GM19240 (cell line): ENCODE data around the gene SERAC1.

Experiments used
- DNase-seq: peaks from one replicate; pipeline ENCODE4 v3.0.0; 2011; ENCODE audit warnings: low spot score; ENCODE audit not compliant: insufficient read length

The SERAC1 gene

GRCh38 chr6:158124288-158124687 lies 43.8 kb downstream of the SERAC1 start:
- DNase-seq, result no peak

DNA sequence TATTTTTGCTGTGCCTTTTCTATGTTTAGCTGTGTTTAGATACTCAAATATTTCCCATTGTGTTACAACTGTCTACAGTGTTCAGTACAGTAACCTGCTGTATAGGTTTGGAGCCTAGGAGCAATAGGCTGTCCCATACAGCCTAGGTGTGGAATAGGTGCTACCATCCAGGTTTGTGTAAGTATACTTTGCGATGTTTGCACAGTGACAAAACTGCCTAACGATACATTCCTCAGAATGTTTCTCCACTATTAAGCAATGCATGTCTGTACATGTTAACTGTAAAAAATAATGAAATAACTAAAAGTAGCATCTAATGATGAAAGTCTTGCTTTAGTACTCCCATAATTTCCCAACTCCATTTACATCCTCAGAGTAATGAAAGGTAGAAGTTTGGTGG lies 46.0 kb downstream of the SERAC1 start:
- DNase-seq, result no peak

GRCh38 chr6:158121335-158121734 lies 46.7 kb downstream of the SERAC1 start:
- DNase-seq, result no peak

GRCh38 chr6:158118886-158119285 lies 49.2 kb downstream of the SERAC1 start:
- DNase-seq, result no peak

- DNase-seq, result no peak
These were observed 52.6 kb downstream of the SERAC1 start for GRCh38 chr6:158115508-158115907.

- no peak for DNase-seq
These were observed 53.0 kb downstream of the SERAC1 start for GRCh38 chr6:158115102-158115501.

DNA sequence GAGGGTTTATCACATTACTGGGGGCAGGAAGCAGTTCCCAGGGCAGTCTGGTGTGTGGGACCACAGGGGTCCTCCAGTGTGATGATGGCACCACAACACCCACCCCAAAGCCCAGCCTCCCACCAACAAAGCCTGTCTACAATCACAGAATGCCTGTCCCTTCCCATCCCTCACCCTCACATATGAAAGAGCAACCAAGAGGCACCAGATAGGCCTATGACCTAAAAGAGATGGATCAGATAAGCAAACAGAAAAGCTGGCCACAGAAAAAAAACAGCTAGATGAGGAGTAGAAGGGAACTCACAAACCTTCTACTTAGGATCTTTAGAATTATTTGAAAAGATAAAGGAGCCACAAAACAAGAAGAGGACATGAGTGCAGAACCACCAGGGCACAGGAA lies 54.3 kb downstream of the SERAC1 start:
- DNase-seq, result no peak

DNA sequence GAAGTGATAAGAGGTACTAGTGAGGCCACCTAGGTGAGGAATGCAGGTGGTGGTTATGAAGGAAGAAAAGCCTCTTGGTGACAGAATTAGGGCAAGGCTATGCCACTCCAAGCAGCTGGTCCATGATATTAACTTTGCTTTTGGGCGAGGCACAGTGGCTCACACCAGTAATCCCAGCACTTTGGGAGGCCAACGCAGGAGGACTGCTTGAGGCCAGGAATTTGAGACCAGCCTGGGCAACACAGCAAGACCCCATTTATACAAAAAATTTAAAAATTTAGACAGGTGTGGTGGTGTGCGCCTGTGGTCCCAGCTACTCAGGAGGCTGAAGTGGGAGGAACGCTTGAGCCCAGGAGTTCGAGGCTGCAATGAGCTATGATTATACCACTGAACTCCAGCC lies 56.1 kb downstream of the SERAC1 start:
- DNase-seq, result no peak

DNA sequence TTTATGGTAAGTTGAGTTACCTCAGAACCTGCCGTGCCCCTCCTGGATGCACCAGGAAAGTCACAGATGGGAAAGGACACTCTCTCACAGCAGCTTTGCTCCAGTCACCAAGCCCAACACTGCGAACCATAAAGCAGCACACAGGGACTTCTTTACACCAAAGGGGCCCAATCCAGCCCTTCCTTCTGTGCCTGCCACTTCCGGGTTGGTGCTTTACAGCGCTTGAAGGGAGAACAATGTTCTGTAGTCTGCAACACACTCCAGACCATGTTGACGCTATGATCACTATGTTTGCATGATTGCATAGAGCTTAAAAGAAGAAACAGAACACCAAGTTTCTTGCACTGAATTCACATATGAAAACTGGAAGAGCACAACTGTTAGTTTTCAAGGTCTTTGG lies 57.1 kb downstream of the SERAC1 start:
- no peak for DNase-seq

- DNase-seq, result no peak
These were observed 58.3 kb downstream of the SERAC1 start for GRCh38 chr6:158109748-158110147.

DNA sequence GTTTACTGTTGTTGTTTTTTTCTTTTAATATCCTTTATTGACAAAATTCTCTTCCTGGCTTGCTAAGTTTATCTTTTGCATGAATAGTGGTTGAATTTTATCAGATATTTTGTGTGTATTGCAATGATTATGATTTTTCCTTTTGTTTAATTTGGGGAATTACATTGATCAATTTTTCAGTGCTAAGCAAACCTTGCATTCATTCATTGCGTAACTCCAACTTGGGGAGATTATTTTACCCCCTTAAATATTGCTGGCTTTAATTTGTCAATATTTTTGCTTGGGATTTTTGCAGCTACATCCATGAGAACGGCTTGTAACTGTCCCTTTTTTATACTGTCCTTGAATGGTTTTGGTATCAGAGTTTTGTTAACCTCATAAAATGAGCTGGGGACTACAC lies 63.4 kb downstream of the SERAC1 start:
- DNase-seq, result no peak

DNA sequence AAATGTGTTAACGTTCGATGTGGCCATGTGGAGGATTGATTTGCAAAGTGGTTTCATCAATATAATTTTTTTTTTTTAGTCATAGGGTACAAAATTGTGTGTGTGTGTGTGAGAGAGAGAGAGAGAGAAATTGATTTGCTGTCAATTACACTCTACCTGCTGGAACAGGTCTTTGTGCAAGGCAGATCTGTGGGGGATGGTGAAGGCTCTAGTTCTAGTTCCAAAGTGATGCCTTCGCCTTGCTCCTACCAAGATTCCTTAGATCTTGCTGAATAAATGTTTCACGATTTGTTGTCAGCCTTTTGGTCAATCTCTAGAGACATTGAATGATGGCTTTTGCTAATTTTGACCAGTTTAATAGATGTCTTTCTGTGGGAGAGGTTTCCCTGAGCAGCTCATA lies 64.8 kb downstream of the SERAC1 start:
- no peak for DNase-seq

DNA sequence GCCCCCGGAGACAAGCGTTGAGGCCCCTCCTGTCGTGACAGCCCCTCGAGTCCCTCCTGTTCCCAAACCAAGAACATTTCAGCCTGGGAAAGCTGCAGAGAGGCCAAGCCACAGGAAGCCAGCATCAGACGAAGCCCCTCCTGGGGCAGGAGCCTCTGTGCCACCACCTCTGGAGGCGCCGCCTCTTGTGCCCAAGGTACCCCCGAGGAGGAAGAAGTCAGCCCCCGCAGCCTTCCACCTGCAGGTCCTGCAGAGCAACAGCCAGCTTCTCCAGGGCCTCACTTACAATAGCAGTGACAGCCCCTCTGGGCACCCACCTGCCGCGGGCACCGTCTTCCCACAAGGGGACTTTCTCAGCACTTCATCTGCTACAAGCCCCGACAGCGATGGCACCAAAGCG lies 72.4 kb downstream of the SERAC1 start:
- no peak for DNase-seq

DNA sequence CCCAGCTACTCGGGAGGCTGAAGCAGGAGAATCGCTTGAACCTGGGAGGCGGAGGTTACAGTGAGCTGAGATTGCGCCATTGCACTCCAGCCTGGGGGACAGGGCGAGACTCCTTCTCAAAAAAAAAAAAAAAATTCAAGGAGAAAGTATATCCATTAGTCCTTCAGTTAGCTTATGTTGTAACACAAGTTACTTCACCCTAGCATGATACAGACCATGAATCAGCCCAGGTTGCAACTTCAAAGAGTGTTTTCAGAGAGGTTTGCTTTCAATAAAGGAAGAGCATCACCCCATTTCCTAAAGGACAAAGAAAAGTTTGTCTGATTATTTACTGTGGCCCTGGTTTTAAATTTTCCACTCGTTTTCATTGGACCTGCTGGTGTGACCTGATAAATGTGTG lies 73.0 kb downstream of the SERAC1 start:
- no peak for DNase-seq

DNA sequence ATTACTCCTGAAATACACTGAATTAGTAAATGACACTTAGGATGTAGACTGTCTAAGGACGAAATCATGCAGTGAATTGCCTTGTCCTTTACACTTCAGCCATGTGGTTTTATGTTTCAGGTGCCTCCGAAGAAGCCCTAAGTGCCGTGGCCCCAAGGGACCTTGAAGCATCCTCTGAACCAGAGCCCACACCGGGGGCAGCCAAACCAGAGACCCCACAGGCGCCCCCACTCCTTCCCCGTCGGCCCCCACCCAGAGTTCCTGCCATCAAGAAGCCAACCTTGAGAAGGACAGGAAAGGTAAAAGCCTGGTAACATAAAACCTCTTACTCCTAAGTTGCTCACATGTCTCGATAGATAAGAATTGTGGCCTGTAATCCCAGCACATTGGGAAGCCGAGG lies 75.3 kb downstream of the SERAC1 start:
- no peak for DNase-seq

- DNase-seq, result no peak
These were observed 80.7 kb downstream of the SERAC1 start for GRCh38 chr6:158087224-158087867.

GRCh38 chr6:158086504-158087223 lies 81.4 kb downstream of the SERAC1 start:
- DNase-seq, result no peak

DNA sequence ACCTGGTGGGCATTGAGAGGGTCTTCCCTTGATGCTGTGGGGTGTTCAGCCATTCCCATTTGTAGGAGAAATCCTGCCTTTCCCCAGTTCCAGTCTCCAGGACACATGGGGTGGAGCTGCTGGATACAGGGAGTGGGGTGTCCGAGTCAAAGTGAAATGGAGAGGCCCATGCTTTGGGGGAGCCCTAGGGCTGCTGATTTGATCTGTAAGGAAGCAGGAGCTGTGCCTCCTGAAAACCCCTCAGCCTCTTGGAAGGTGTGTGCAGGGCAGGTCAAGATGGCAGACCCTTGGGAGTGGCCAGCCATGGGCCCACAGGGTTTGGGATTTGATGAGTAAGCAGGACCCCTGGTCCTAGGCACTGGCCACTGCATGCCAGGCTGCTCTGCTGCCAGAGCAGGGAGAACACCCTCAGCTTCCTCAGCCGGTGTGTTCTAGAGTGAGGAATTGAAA lies 82.0 kb downstream of the SERAC1 start:
- DNase-seq, result no peak

DNA sequence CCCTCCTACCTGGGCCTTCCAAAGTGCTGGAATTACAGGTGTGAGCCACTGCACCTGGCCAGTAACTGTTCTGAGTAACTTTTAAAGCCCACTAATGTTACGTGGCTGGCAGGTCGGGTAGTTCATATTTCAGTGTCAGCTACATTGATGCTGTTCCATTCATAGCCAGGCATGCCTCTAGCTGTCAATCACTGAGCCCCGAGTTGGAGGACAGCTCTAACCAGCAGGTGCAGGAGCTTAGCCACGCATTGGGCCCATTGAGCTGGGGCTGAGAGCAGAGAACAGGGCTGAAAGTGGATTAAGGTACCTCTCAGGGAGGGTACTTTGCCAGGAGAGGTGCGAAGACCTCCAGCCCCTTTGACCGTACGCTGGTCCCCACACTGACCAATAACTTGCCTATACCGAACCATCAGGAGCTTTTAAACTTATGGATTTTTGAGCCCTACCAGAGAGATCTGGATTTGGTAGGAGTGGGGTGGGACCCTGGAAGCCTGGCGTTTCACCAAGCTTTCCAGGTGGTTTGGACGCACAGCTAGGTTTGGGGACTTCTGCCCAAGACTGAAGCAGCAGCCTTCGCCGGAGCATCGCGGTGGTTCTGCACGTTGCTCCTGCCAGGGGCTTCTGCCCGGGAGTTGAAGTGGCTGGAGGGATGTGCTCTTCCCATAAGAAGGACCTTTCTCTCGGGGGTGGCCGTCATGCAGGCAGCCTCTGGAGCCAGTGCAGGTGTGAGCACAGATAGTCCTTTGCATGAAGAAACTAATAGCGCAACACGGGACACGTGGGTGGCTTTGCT lies 82.6 kb downstream of the SERAC1 start:
- DNase-seq, result no peak

DNA sequence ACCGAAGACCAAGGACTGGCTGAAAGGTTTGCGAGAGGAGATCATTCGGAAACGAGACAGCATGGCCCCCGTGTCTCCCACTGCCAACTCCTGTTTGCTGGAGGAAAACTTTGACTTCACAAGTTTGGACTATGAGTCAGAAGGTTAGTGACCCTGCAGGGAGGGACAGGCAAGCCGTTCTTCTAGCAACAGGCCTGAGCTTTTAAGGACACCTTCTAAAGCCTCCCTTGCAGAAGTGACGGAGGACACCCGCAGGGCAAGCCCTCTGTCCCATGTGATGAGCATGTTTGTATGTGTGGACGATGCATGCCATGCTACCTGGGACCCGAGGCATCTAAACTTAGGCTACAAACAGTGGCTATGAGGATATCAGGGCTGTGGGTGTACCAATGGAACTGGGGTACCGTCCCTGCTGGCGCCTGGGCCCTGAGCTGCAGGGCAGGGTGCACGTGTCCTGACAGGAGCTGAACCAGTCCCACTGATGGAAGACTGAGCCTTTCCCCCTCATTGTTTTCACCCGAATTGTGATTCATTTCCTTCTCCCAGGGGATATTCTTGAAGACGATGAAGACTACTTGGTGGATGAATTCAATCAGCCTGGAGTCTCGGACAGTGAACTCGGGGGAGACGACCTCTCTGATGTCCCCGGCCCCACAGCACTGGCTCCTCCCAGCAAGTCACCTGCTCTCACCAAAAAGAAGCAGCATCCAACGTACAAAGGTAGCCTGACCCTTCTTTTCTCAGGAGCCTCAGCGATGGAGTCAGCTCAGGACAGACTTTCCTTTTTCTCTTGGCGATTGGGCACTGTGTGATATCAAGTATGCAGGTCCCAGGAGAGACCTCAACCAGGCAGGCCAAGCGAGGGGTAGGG lies 84.4 kb downstream of the SERAC1 start:
- no peak for DNase-seq

DNA sequence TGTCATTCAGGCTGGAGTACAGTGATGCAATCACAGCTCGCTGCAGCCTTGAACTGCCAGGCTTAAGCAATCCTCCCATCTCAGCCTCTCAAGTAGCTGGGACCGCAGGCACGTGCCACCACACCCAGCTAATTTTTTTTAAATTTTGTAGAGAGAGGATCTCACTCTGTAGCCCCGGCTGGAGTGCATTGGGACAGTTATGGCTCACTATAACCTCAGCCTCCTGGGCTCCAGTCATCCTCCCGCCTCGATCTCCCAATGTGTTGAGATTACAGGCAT lies 86.5 kb downstream of the SERAC1 start:
- no peak for DNase-seq
